Measurements from ENCODE around the gene MAP4K3.

DNA sequence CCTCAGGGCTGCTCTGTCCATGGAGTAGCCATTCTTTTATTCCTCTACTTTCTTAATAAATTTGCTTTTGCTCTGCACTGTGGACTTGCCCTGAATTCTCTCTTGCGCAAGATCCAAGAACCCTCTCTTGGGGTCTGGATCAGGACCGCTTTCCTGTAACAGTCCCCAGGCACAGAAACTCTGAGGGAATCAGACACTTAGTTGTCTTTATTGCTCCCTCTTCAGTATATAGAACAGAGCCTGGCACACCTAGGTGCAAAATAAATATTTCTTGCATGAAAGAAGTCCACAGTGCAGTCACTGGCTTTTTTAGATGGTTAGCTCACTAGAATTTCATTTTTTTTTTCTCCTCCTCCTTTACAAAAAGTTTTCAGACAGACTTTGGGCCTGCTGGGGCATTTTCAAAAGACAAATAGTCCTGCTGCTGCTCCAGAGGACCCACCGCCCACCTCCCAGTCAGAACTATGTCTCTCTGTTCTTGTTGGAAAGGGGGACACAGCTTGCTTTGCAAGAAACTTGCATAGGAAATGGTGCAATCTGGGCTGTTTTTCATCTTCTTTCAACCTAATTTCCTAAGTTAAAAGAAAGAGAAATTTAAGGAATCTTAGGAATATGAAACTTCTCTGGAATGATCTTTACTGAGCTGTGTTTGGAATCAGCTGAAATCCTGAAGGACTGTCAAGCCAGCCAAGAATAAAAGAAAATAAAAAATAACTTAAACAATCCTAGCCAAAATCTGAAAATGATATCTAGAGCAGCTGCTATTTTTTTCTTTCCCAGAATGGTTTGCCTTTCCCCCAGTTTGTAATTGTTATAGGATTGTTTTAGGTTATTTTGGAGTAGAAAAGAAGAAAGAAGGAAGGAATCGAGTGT lies 31.7 kb upstream of the MAP4K3 start:
- TF ChIP-seq POLR2AphosphoS5 (IDR thresholded peaks at IDR 0.05; ENCODE audit: low read depth, low read length) (no peak), POLR2A (IDR thresholded peaks at IDR 0.05; ENCODE audit: borderline replicate concordance, extremely low read depth, insufficient read depth, insufficient read length) (no peak), EZH2 (IDR thresholded peaks at IDR 0.05) (no peak), SRF (IDR thresholded peaks at IDR 0.05; ENCODE audit: low read depth) (no peak), RAD21 (IDR thresholded peaks at IDR 0.05; ENCODE audit: low read depth) (no peak), SP1 (IDR thresholded peaks at IDR 0.05; ENCODE audit: low read depth) (no peak), CBX3 (IDR thresholded peaks at IDR 0.05; ENCODE audit: low read depth) (no peak)
- TF ChIP-seq, protein P1, sequence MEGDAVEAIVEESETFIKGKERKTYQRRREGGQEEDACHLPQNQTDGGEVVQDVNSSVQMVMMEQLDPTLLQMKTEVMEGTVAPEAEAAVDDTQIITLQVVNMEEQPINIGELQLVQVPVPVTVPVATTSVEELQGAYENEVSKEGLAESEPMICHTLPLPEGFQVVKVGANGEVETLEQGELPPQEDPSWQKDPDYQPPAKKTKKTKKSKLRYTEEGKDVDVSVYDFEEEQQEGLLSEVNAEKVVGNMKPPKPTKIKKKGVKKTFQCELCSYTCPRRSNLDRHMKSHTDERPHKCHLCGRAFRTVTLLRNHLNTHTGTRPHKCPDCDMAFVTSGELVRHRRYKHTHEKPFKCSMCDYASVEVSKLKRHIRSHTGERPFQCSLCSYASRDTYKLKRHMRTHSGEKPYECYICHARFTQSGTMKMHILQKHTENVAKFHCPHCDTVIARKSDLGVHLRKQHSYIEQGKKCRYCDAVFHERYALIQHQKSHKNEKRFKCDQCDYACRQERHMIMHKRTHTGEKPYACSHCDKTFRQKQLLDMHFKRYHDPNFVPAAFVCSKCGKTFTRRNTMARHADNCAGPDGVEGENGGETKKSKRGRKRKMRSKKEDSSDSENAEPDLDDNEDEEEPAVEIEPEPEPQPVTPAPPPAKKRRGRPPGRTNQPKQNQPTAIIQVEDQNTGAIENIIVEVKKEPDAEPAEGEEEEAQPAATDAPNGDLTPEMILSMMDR (IDR thresholded peaks at IDR 0.05 in 2 of 3, conservative IDR thresholded peaks at IDR 0.05 in 1 of 3; ENCODE audit: borderline replicate concordance in 1 of 3, insufficient read depth in 1 of 3, low read depth in 2 of 3, low read length in 2 of 3), result no peak
- TF ChIP-seq, protein P2, sequence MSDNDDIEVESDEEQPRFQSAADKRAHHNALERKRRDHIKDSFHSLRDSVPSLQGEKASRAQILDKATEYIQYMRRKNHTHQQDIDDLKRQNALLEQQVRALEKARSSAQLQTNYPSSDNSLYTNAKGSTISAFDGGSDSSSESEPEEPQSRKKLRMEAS (IDR thresholded peaks at IDR 0.05), result no peak
